Hepatocyte (in vitro differentiated cells): ENCODE data around the gene ABCA13.

Experiments
- CTCF ChIP-seq: fragments of 200-600 bp; sonication (generic); IDR thresholded peaks from 2 replicates; pipeline ENCODE4 v1.5.1; 2016; ENCODE audit warnings: antibody characterized with exemption, mild to moderate bottlenecking; ENCODE audit not compliant: poor library complexity
- EZH2 ChIP-seq: fragments of 200-600 bp; sonication (generic); IDR thresholded peaks from 2 replicates; pipeline ENCODE4 v1.6.1; 2016; ENCODE audit warnings: antibody characterized with exemption, mild to moderate bottlenecking, borderline replicate concordance

GRCh38 chr7:48269066-48269465 is 97.8 kb downstream of the ABCA13 start:
- TF ChIP-seq EZH2 (no peak), CTCF (no peak)
